NB4 (cell line): ENCODE data around the gene GSKIP.

Experiments used
- DNase-seq: peaks from one replicate; pipeline ENCODE4 v3.0.0; 2010; ENCODE audit warnings: low read depth
- H3K4me3 ChIP-seq: one replicate; pipeline ENCODE4 v1.5.1; 2011; ENCODE audit warnings: mild to moderate bottlenecking, low read depth, low read length, moderate library complexity
- CTCF ChIP-seq: IDR thresholded peaks from one replicate; pipeline ENCODE4 v1.5.1; 2012; ENCODE audit warnings: low read depth, low read length
- MAX ChIP-seq: IDR thresholded peaks from 2 replicates; pipeline ENCODE4 v1.6.1; 2011; ENCODE audit warnings: low read depth, low read length
- MYC ChIP-seq: IDR thresholded peaks from 2 replicates; pipeline ENCODE4 v1.6.1; 2011; ENCODE audit warnings: low read depth, low read length
- POLR2A ChIP-seq: IDR thresholded peaks from 2 replicates; pipeline ENCODE4 v1.6.1; 2011; ENCODE audit warnings: mild to moderate bottlenecking; ENCODE audit not compliant: insufficient read length; ENCODE audit errors: extremely low read depth

The GSKIP gene

GRCh38 chr14:96394047-96394815 is 30.9 kb downstream of the GSKIP start:
- H3K4me3 ChIP-seq = no peak overlapping the region
- no peak for DNase-seq
- TF ChIP-seq POLR2A (no peak), MAX (no peak)

GRCh38 chr14:96398432-96398831 is 35.1 kb downstream of the GSKIP start:
- TF ChIP-seq POLR2A (no peak), CTCF (no peak), MYC (no peak), MAX (no peak)
- DNase-seq = no peak
- H3K4me3 ChIP-seq = no peak overlapping the region

- no peak overlapping the region for H3K4me3 ChIP-seq
- DNase-seq = no peak
- TF ChIP-seq MYC (no peak), POLR2A (no peak), CTCF (no peak), MAX (no peak)
Measured at GRCh38 chr14:96398921-96399320, 35.6 kb downstream of the GSKIP start.

GRCh38 chr14:96399405-96399804 is 36.1 kb downstream of the GSKIP start:
- H3K4me3 ChIP-seq = no peak overlapping the region
- no peak for TF ChIP-seq CTCF
- no peak for DNase-seq

- no peak for TF ChIP-seq MYC
- H3K4me3 ChIP-seq = no peak overlapping the region
- DNase-seq = no peak
Measured at GRCh38 chr14:96400495-96400894, 37.2 kb downstream of the GSKIP start.

- no peak for TF ChIP-seq POLR2A
- TF ChIP-seq MYC = no peak
- no peak for TF ChIP-seq CTCF
- TF ChIP-seq MAX = no peak
- no peak for DNase-seq
- H3K4me3 ChIP-seq = no peak overlapping the region
Measured at GRCh38 chr14:96403409-96403808, 40.1 kb downstream of the GSKIP start.

- no peak overlapping the region for H3K4me3 ChIP-seq
- DNase-seq = no peak
- no peak for TF ChIP-seq POLR2A
- no peak for TF ChIP-seq MYC
- no peak for TF ChIP-seq MAX
- no peak for TF ChIP-seq CTCF
Measured at GRCh38 chr14:96405677-96406076, 42.4 kb downstream of the GSKIP start.
